ENCODE data around the gene HOXA9. TPM values are rescaled to one million over a fixed set of nuclear protein-coding genes. Genes with fewer than 3 reads are reported as not detected.
A peak's percentile ranks its signal among the peaks of the same experiment; 100 is the strongest.

HOXA9 gene
- total RNA-seq, 2 donors from 2014 or later = not detected

DNA sequence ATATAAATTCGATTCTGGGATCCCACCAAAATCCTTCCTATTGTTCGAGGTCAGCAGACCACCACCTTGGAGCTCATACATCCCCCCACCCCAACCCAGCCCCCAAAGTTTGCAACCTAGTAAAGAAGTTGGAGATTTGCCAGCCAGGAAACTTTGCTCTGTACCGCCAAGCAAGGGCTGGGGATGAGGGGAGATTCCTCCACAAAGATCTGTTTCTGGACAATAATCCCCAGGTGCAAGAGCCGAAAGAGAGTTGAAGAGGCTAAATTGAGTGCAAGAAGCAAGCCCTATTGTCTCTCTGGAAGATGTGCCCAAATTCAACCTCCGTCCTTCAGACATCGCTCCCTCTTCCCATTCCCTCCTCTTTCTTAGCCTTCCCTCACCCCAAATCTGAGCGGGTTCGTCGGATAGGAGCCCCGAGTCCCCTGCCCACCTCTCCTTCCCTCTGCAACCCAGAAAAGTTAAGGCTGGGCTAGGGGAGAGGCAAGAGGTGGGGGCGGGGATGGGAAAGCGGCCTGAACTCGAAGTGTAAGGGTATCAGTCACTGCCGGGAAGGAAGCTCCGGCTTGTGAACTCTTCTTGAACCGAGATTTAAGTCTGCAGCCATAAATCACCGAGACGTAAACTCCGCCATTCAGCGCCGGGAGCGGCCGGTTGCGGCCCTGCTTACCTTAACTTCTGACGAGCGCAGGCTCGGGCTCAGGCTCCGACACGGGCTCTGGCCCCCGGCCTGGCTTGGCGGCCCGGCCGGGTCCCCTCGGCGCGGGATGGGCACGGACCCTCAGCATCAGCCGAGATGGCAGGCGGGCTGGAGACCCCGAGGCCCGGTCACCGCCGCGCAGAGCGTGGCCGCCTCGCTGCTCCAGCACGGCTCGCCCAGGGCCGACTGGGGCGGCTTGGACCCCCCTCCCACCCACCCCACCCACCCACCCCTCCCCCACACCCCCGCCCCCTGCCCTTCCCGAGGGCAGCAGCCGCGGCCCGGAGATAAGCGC is 52.1 kb downstream of the HOXA9 start:
- H3K4me3 ChIP-seq = peak overlapping the region; percentile 99
- no peaks in the 10 kb centered on the region for H3K36me3 ChIP-seq
- no peak for DNase-seq (ENCODE audit: low spot score)
- TF ChIP-seq, protein P1, sequence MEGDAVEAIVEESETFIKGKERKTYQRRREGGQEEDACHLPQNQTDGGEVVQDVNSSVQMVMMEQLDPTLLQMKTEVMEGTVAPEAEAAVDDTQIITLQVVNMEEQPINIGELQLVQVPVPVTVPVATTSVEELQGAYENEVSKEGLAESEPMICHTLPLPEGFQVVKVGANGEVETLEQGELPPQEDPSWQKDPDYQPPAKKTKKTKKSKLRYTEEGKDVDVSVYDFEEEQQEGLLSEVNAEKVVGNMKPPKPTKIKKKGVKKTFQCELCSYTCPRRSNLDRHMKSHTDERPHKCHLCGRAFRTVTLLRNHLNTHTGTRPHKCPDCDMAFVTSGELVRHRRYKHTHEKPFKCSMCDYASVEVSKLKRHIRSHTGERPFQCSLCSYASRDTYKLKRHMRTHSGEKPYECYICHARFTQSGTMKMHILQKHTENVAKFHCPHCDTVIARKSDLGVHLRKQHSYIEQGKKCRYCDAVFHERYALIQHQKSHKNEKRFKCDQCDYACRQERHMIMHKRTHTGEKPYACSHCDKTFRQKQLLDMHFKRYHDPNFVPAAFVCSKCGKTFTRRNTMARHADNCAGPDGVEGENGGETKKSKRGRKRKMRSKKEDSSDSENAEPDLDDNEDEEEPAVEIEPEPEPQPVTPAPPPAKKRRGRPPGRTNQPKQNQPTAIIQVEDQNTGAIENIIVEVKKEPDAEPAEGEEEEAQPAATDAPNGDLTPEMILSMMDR (IDR thresholded peaks at IDR 0.05) = no peak
- H3K4me1 ChIP-seq (ENCODE audit: control insufficient read depth in 1 of 2, low read depth in 2 of 2) = peaks cover 21 to 38% of the 10 kb centered on the region in 2 donors
- no peaks in the 10 kb centered on the region for H3K27me3 ChIP-seq (replicated peaks; ENCODE audit: insufficient read depth)
- peak overlapping the region; percentile 87 to 96 for H3K27ac ChIP-seq
- H3K9me3 ChIP-seq = no peaks in the 10 kb centered on the region
- ATAC-seq (ENCODE audit: insufficient number of reproducible peaks, low FRiP score, low read depth) = no peak

Other genes with a start within 250 kb of the HOXA9 start
- gene HOXA1, start 69.5 kb downstream of the HOXA9 start, total RNA-seq = 1 to 10 TPM in 1 of 2 donors, not detected in 1; 3.1 TPM
- 1 to 10 TPM; 3.4 to 4.6 TPM for gene HOXA2, start 62.9 kb downstream of the HOXA9 start, total RNA-seq
- 1 to 10 TPM; 3.7 to 6.1 TPM for gene HOXA4, start 34.8 kb downstream of the HOXA9 start, total RNA-seq
- 1 to 10 TPM in 1 of 2 donors, under 1 TPM in 1; 0.35 to 1.2 TPM for gene HOXA5, start 21.9 kb downstream of the HOXA9 start, total RNA-seq
- not detected for gene HOXA6, start 17.8 kb downstream of the HOXA9 start, total RNA-seq
- 10 to 100 TPM in 1 of 2 donors, 1 to 10 TPM in 1; 6.5 to 29.3 TPM for gene HOXA3, start 13.0 kb downstream of the HOXA9 start, total RNA-seq
- under 1 TPM; 0.28 to 0.54 TPM for gene HOXA7, start 8.9 kb downstream of the HOXA9 start, total RNA-seq
- under 1 TPM in 1 of 2 donors, not detected in 1; 0.81 TPM for gene HOXA10, start 8.8 kb upstream of the HOXA9 start, total RNA-seq
- 1 to 10 TPM in 1 of 2 donors, under 1 TPM in 1; 0.28 to 3.7 TPM for gene HOXA11, start 19.7 kb upstream of the HOXA9 start, total RNA-seq
- under 1 TPM in 1 of 2 donors, not detected in 1; 0.14 TPM for gene HOXA13, start 34.6 kb upstream of the HOXA9 start, total RNA-seq
- not detected for gene EVX1, start 77.3 kb upstream of the HOXA9 start, total RNA-seq